Measurements from ENCODE around the gene RAPSN. TPM values are rescaled to one million over a fixed set of nuclear protein-coding genes. Genes with fewer than 3 reads are reported as not detected.

RAPSN gene
- total and polyA plus RNA-seq, 2 donors (not counting 3 experiments of a cell fraction or from before 2014, with no cell fraction given) = 0.18 to 1.6 TPM

DNA sequence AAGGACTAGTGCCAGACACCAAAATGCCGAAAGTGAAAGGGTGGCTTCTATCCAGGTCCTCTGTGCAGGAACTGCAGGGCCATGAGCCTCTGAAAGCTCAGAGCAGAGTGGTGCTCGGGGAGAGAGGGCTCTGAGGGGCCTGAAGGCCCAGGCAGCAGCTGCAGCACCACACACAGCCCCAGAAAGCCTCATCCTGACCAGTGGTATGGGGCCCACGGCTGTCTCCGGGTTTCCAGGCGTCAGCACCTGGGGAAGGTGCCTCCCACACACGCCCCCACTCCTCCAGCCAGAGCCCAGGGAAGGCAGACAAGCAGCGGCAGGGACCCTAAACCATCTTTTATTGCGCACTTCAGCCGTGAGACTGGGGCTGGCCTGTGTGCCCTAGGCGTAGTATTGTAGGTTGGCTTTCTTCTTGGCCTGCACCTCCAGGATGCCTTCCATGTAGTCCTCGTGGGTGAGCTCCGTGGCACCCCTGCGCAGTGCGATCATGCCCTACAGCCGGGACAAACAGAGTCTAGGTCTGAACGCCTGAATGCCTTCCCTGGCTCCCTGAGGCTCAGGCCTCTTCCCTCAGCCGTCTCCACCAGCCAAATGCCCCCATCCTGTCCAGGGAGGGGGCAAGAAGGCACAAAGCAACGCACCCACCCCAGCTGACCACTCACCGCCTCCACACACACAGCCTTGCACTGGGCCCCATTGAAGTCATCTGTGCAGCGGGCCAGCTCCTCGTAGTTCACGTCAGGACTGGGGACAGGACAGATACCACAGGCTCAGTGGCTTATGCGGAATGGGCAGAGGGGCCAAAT, 30.3 kb downstream of the RAPSN start:
- H3K9me1 ChIP-seq (replicated peaks; ENCODE audit: control insufficient read depth, extremely low read depth, insufficient read depth, low read length) = no peaks in the 10 kb centered on the region
- no peak overlapping the region for H3K9ac ChIP-seq (replicated peaks; ENCODE audit: extremely low read depth, insufficient read depth, low read length)
- intact Hi-C loops (cut with micrococcal nuclease) = loop anchor here (10.0 kb wide), 1 partner anchor 436 kb away; no protein-coding TSS in a partner anchor
- no peaks in the 10 kb centered on the region for H3K79me2 ChIP-seq (ENCODE audit: control insufficient read depth, insufficient read depth, low read length)
- no peak for FAIRE-seq
- no peaks in the 10 kb centered on the region for H3K27me3 ChIP-seq (ENCODE audit: control insufficient read depth in 2 of 2, insufficient read depth in 2 of 2, low read length in 2 of 2)
- CTCF ChIA-PET = no interaction called here
- no peak overlapping the region for H3K27ac ChIP-seq (ENCODE audit: insufficient read depth, low read depth, low read length)
- no TSS peak for BruUV-seq (replicated peaks)
- POLR2A ChIA-PET = no interaction called here
- H3K4me1 ChIP-seq (ENCODE audit: control insufficient read depth, extremely low read depth, insufficient read depth, low read length) = peaks cover 16% of the 10 kb centered on the region
- no peak for TF ChIP-seq GATA2 (IDR thresholded peaks at IDR 0.05; ENCODE audit: insufficient read depth, insufficient read length, low read depth, low read length)
- peak; percentile 24 for TF ChIP-seq POLR2AphosphoS5 (IDR thresholded peaks at IDR 0.05; ENCODE audit: insufficient read depth, low read depth, low read length)
- peak; percentile 12 for TF ChIP-seq POLR2A (IDR thresholded peaks at IDR 0.05; ENCODE audit: low read depth, low read length)
- no peak overlapping the region for H3K4me3 ChIP-seq (replicated peaks in 1 of 3; ENCODE audit: insufficient read depth in 1 of 3, low read depth in 1 of 3, low read length in 3 of 3)
- no peaks in the 10 kb centered on the region for H4K20me1 ChIP-seq (replicated peaks; ENCODE audit: control insufficient read depth, extremely low read depth, insufficient read depth, low read length)
- dilution Hi-C loops (cut with MboI; ENCODE audit: extremely low pct_ligation_motif_present, low sequenced_read_pairs) = no loop called here
- peaks cover 16 to 52% of the 10 kb centered on the region in 2 experiments for H3K36me3 ChIP-seq (ENCODE audit: control insufficient read depth in 2 of 2, extremely low read depth in 1 of 2, insufficient read depth in 2 of 2, low read length in 2 of 2)
- no peak overlapping the region for H3K4me2 ChIP-seq (ENCODE audit: insufficient read depth, low read length)
- H2AFZ ChIP-seq (ENCODE audit: low read depth, low read length) = no peak overlapping the region
- no peak for DNase-seq (ENCODE audit: low read depth, low spot score)
- H3K9me3 ChIP-seq (replicated peaks; ENCODE audit: control insufficient read depth, insufficient read depth, low read length) = no peaks in the 10 kb centered on the region

DNA sequence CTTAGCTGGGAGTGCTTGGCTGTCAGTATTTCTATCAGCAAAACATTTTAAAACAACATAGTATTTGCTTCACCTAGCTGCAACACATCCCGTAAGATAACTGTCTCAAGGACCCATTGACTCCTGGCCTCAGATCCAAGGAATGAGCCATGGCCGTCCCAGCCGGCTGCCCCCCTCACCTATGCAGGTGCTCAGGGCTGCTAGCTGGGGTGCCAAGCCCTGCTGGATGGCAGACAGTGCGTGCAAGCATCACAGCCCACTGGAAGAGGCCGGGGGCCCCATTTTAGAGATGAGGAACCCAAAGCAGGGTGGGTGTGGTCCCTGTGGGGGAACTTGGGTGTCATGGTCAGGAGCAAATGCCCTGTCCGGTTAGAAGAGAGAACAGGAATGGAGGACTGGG, 31.2 kb downstream of the RAPSN start:
- FAIRE-seq = no peak
- ChIA-PET CTCF (no interaction called here), POLR2A (interaction anchor here (0.6 kb wide), 1 partner anchor 723 kb away, joined by 4 read pairs; no protein-coding TSS in a partner anchor)
- H3K4me2 ChIP-seq (ENCODE audit: insufficient read depth, low read length) = no peak overlapping the region
- H3K4me1 ChIP-seq (ENCODE audit: control insufficient read depth, extremely low read depth, insufficient read depth, low read length) = peaks cover 16% of the 10 kb centered on the region
- no peak for DNase-seq (ENCODE audit: low read depth, low spot score)
- H3K9me1 ChIP-seq (replicated peaks; ENCODE audit: control insufficient read depth, extremely low read depth, insufficient read depth, low read length) = no peaks in the 10 kb centered on the region
- intact Hi-C loops (cut with micrococcal nuclease) (loop anchor here (10.0 kb wide), 1 partner anchor 437 kb away; no protein-coding TSS in a partner anchor), dilution Hi-C loops (cut with MboI; ENCODE audit: extremely low pct_ligation_motif_present, low sequenced_read_pairs) (no loop called here)
- no peaks in the 10 kb centered on the region for H3K9me3 ChIP-seq (replicated peaks; ENCODE audit: control insufficient read depth, insufficient read depth, low read length)
- BruUV-seq (replicated peaks) = no TSS peak
- no peaks in the 10 kb centered on the region for H4K20me1 ChIP-seq (replicated peaks; ENCODE audit: control insufficient read depth, extremely low read depth, insufficient read depth, low read length)
- H3K9ac ChIP-seq (replicated peaks; ENCODE audit: extremely low read depth, insufficient read depth, low read length) = no peak overlapping the region
- H3K27me3 ChIP-seq (ENCODE audit: control insufficient read depth in 2 of 2, insufficient read depth in 2 of 2, low read length in 2 of 2) = no peaks in the 10 kb centered on the region
- no peak overlapping the region for H3K4me3 ChIP-seq (replicated peaks in 1 of 3; ENCODE audit: insufficient read depth in 1 of 3, low read depth in 1 of 3, low read length in 3 of 3)
- peak; percentile 30 for TF ChIP-seq POLR2AphosphoS5 (IDR thresholded peaks at IDR 0.05; ENCODE audit: insufficient read depth, low read depth, low read length)
- TF ChIP-seq, protein P1, sequence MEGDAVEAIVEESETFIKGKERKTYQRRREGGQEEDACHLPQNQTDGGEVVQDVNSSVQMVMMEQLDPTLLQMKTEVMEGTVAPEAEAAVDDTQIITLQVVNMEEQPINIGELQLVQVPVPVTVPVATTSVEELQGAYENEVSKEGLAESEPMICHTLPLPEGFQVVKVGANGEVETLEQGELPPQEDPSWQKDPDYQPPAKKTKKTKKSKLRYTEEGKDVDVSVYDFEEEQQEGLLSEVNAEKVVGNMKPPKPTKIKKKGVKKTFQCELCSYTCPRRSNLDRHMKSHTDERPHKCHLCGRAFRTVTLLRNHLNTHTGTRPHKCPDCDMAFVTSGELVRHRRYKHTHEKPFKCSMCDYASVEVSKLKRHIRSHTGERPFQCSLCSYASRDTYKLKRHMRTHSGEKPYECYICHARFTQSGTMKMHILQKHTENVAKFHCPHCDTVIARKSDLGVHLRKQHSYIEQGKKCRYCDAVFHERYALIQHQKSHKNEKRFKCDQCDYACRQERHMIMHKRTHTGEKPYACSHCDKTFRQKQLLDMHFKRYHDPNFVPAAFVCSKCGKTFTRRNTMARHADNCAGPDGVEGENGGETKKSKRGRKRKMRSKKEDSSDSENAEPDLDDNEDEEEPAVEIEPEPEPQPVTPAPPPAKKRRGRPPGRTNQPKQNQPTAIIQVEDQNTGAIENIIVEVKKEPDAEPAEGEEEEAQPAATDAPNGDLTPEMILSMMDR (IDR thresholded peaks at IDR 0.05; ENCODE audit: extremely low read depth in 1 of 2, insufficient read depth in 1 of 2, low read depth in 1 of 2, low read length in 2 of 2) = no peak
- TF ChIP-seq EZH2 (IDR thresholded peaks at IDR 0.05; ENCODE audit: borderline replicate concordance, low read depth, low read length, severe bottlenecking) = no peak
- no peak for TF ChIP-seq JUN (IDR thresholded peaks at IDR 0.05; ENCODE audit: borderline replicate concordance, insufficient read depth, insufficient read length, low read depth)
- peaks cover 16 to 53% of the 10 kb centered on the region in 2 experiments for H3K36me3 ChIP-seq (ENCODE audit: control insufficient read depth in 2 of 2, extremely low read depth in 1 of 2, insufficient read depth in 2 of 2, low read length in 2 of 2)
- no peak overlapping the region for H2AFZ ChIP-seq (ENCODE audit: low read depth, low read length)
- no peak overlapping the region for H3K27ac ChIP-seq (ENCODE audit: insufficient read depth, low read depth, low read length)
- no peaks in the 10 kb centered on the region for H3K79me2 ChIP-seq (ENCODE audit: control insufficient read depth, insufficient read depth, low read length)

All from endothelial cell of umbilical vein (primary cell).